ENCODE measurements around the gene GPR153.

DNA sequence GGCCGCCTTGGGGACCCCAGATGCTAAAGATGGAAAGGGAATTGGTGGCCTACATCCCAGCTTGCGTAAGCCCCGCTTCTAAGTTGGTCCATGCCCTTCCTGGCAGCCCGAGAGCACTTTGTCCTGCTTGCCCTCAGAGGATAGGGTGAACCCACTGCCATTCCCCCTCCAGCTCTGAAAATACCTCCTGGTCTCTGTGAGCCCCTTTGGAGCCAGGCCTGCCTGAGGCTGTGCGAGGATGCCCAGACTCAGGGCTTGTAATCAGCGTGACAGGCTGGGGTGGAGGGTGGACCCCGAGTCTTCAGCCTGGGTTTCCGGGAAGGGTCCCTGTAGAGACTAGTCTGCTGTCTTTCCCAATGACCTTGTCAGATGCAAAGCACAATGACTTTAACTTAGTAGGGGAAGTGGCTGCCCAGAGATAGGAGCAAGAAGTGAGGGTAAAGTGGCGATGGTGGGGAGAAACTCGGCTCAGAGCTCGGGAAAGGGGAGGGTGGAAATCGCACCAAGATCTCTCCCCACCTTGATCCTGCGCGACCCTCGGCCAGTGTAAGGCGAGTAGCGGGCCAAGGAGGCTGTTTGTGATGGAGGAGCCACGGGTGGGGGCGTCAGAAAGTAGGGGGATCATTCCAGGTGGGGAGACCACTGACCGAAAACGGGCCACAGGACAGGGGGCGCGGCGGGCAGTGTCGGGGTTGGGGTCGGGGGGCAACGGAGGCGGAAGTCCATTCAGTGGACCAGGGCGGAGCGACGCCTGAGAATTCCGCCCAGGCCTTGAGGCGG is 19.6 kb downstream of the GPR153 start:
- TF ChIP-seq, protein P1, sequence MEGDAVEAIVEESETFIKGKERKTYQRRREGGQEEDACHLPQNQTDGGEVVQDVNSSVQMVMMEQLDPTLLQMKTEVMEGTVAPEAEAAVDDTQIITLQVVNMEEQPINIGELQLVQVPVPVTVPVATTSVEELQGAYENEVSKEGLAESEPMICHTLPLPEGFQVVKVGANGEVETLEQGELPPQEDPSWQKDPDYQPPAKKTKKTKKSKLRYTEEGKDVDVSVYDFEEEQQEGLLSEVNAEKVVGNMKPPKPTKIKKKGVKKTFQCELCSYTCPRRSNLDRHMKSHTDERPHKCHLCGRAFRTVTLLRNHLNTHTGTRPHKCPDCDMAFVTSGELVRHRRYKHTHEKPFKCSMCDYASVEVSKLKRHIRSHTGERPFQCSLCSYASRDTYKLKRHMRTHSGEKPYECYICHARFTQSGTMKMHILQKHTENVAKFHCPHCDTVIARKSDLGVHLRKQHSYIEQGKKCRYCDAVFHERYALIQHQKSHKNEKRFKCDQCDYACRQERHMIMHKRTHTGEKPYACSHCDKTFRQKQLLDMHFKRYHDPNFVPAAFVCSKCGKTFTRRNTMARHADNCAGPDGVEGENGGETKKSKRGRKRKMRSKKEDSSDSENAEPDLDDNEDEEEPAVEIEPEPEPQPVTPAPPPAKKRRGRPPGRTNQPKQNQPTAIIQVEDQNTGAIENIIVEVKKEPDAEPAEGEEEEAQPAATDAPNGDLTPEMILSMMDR (IDR thresholded peaks at IDR 0.05), result no peak
- no peak for TF ChIP-seq POLR2A (IDR thresholded peaks at IDR 0.05)
- TF ChIP-seq EP300 (IDR thresholded peaks at IDR 0.05), result no peak
- TF ChIP-seq POLR2AphosphoS5 (IDR thresholded peaks at IDR 0.05), result no peak
